Parathyroid adenoma (tissue), 2 donors: Measurements from ENCODE around the gene C11orf16.

Source experiments
- H2AFZ ChIP-seq: fragments of 300-600 bp; sonication (generic); one replicate; pipeline ENCODE4 v1.7.0; 2017; ENCODE audit warnings: antibody characterized with exemption, mild to moderate bottlenecking
- H3K27ac ChIP-seq: fragments of 300-600 bp; sonication (generic); one replicate; pipeline ENCODE4 v1.7.0; 2017
- H3K27me3 ChIP-seq: fragments of 300-600 bp; sonication (generic); one replicate; pipeline ENCODE4 v1.7.0; 2017; ENCODE audit warnings: low read length; ENCODE audit not compliant: control insufficient read depth, insufficient read depth
- H3K36me3 ChIP-seq: fragments of 300-600 bp; sonication (generic); one replicate; pipeline ENCODE4 v1.7.0; 2017; ENCODE audit warnings: low read length; ENCODE audit not compliant: control insufficient read depth, insufficient read depth
- H3K4me1 ChIP-seq: fragments of 300-600 bp; sonication (generic); one replicate; pipeline ENCODE4 v1.7.0; 2017; ENCODE audit warnings: control low read depth
- H3K4me2 ChIP-seq: fragments of 300-600 bp; sonication (generic); one replicate; pipeline ENCODE4 v1.7.0; 2017; ENCODE audit warnings: low read length
- H3K4me3 ChIP-seq: fragments of 300-600 bp; sonication (generic); one replicate; pipeline ENCODE4 v1.7.0; 2017; ENCODE audit warnings: low read depth, low read length
- H3K79me2 ChIP-seq: fragments of 300-600 bp; sonication (generic); one replicate; pipeline ENCODE4 v1.7.0; 2017; ENCODE audit warnings: control low read depth
- H3K9ac ChIP-seq: fragments of 300-600 bp; sonication (generic); one replicate; pipeline ENCODE4 v1.7.0; 2017; ENCODE audit warnings: mild to moderate bottlenecking
- H3K9me3 ChIP-seq: fragments of 300-600 bp; sonication (generic); one replicate; pipeline ENCODE4 v1.7.0; 2017; ENCODE audit warnings: low read length; ENCODE audit not compliant: control insufficient read depth
- CTCF ChIP-seq: fragments of 300-600 bp; sonication (generic); IDR thresholded peaks from one replicate; pipeline ENCODE4 v1.7.0; 2017; ENCODE audit warnings: antibody characterized with exemption, mild to moderate bottlenecking
- donor health status: primary hyperparathyroidism.

The C11orf16 gene

GRCh38 chr11:8962841-8963240 lies 30.1 kb upstream of the C11orf16 start:
- H2AFZ ChIP-seq: no peak overlapping the region
- H3K4me2 ChIP-seq: peak overlapping the region; percentile 74
- TF ChIP-seq CTCF: no peak
- H3K9ac ChIP-seq: no peak overlapping the region
- peaks cover 10% of the 10 kb centered on the region for H3K79me2 ChIP-seq
- H3K27me3 ChIP-seq: no peaks in the 10 kb centered on the region
- no peaks in the 10 kb centered on the region for H3K9me3 ChIP-seq
- no peaks in the 10 kb centered on the region for H3K36me3 ChIP-seq
- H3K27ac ChIP-seq: no peak overlapping the region
- no peaks in the 10 kb centered on the region for H3K4me1 ChIP-seq
- peak overlapping the region; percentile 11 for H3K4me3 ChIP-seq

GRCh38 chr11:8961401-8961800 lies 28.7 kb upstream of the C11orf16 start:
- TF ChIP-seq CTCF: no peak
- Histone ChIP-seq H3K79me2 (peaks cover 13% of the 10 kb centered on the region), H3K4me2 (no peak overlapping the region), H3K36me3 (no peaks in the 10 kb centered on the region), H3K9me3 (no peaks in the 10 kb centered on the region), H3K27me3 (no peaks in the 10 kb centered on the region), H3K27ac (no peak overlapping the region), H3K4me1 (no peaks in the 10 kb centered on the region), H3K9ac (no peak overlapping the region), H2AFZ (no peak overlapping the region), H3K4me3 (no peak overlapping the region)

- TF ChIP-seq CTCF: peak; percentile 49
- Histone ChIP-seq H3K4me3 (no peak overlapping the region), H3K27ac (no peak overlapping the region), H3K27me3 (no peaks in the 10 kb centered on the region), H3K4me1 (no peaks in the 10 kb centered on the region), H2AFZ (no peak overlapping the region), H3K4me2 (no peak overlapping the region), H3K36me3 (no peaks in the 10 kb centered on the region), H3K9ac (no peak overlapping the region), H3K9me3 (no peaks in the 10 kb centered on the region), H3K79me2 (peaks cover 13% of the 10 kb centered on the region)
Observed at GRCh38 chr11:8959546-8960166, 26.9 kb upstream of the C11orf16 start.

GRCh38 chr11:8956860-8957259 lies 24.1 kb upstream of the C11orf16 start:
- no peaks in the 10 kb centered on the region for H3K36me3 ChIP-seq
- H3K9ac ChIP-seq: no peak overlapping the region
- no peak overlapping the region for H3K4me2 ChIP-seq
- no peak overlapping the region for H3K27ac ChIP-seq
- H3K9me3 ChIP-seq: no peaks in the 10 kb centered on the region
- H3K27me3 ChIP-seq: no peaks in the 10 kb centered on the region
- H2AFZ ChIP-seq: no peak overlapping the region
- H3K4me1 ChIP-seq: no peaks in the 10 kb centered on the region
- no peak for TF ChIP-seq CTCF
- no peak overlapping the region for H3K4me3 ChIP-seq
- peaks cover 9% of the 10 kb centered on the region for H3K79me2 ChIP-seq

GRCh38 chr11:8948886-8949285 lies 16.1 kb upstream of the C11orf16 start:
- Histone ChIP-seq H3K4me3 (no peak overlapping the region), H3K27ac (no peak overlapping the region), H3K9me3 (no peaks in the 10 kb centered on the region), H3K36me3 (no peaks in the 10 kb centered on the region), H2AFZ (no peak overlapping the region), H3K4me1 (peaks cover 2% of the 10 kb centered on the region), H3K4me2 (no peak overlapping the region), H3K9ac (no peak overlapping the region), H3K27me3 (no peaks in the 10 kb centered on the region), H3K79me2 (no peaks in the 10 kb centered on the region)
- no peak for TF ChIP-seq CTCF
